ENCODE data around the gene ADAMTS4.

- TF ChIP-seq CTCF (IDR thresholded peaks at IDR 0.05; ENCODE audit: low read depth, low read length) (no peak), EZH2phosphoT487 (IDR thresholded peaks at IDR 0.05; ENCODE audit: low read depth) (no peak)
These were observed 16.6 kb downstream of the ADAMTS4 start for GRCh38 chr1:161182214-161182613.

Measured in OCI-LY3 (cell line).